ENCODE measurements around the gene FBXL5. TPM values are rescaled to one million over a fixed set of nuclear protein-coding genes. Genes with fewer than 3 reads are reported as not detected.
"Not testable (repeated sequence)": the region's sequence is repeated elsewhere in the genome, so short reads cannot be mapped to it uniquely, and the experiment has no call there.

Gene FBXL5
- total RNA-seq, 3 donors from 2014 or later (not counting 1 experiment from before 2014, with no cell fraction given), result 80.2 to 111 (median 92.8) TPM

DNA sequence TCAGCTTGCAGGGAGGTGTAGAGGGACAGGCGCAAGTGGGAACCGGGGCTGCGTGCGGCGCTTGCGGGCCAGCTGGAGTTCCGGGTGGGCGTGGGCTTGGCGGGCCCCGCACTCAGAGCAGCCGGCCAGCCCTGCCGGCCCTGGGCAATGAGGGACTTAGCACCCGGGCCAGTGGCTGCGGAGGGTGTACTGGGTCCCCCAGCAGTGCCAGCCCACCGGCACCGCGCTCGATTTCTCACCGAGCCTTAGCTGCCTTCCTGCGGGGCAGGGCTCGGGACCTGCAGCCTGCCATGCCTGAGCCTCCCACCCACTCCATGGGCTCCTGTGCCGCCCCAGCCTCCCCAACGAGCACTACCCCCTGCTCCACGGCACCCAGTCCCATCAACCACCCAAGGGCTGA lies 40.3 kb downstream of the FBXL5 start:
- peaks cover 32% of the 10 kb centered on the region for H3K36me3 Mint-ChIP-seq
- H3K4me3 ChIP-seq (ENCODE audit: low read length); DNase-seq; intact Hi-C loops (cut with micrococcal nuclease); H3K4me3 Mint-ChIP-seq; H3K27ac ChIP-seq (ENCODE audit: low read length); H3K9me3 ChIP-seq (ENCODE audit: control insufficient read depth, insufficient read depth, low read length); H3K4me1 ChIP-seq (ENCODE audit: control insufficient read depth, insufficient read depth, low read length); H3K27me3 ChIP-seq (ENCODE audit: control insufficient read depth, insufficient read depth, low read length); H3K27me3 Mint-ChIP-seq (ENCODE audit: low read depth in 2 of 2); ATAC-seq; H3K27ac Mint-ChIP-seq; H3K9me3 Mint-ChIP-seq: not testable (repeated sequence)
- WGBS (ENCODE audit: insufficient coverage), result 94% methylated on average over 20 of the region's 24 CpGs
- peaks cover 17% of the 10 kb centered on the region for H3K36me3 ChIP-seq (ENCODE audit: control insufficient read depth, insufficient read depth, low read length)
- peaks cover 42% of the 10 kb centered on the region in 2 donors for H3K4me1 Mint-ChIP-seq

DNA sequence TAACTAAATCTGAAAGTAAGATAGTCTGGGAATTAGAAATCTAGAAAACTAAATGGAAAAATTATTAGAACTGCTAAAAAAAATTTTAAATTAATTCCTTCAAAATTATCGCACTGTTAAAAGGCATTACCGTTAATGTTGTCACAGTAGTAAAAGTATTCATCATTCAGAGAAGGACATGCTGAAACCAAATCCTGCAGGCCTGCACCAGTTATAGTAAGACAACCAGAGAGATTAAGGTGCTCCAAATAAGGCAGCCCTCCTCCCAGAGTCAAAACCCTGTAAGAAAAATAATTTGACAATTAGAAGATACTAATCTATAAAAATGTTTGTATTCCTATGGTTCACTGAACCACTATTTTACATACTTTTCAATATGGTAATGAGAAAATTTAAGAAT lies 43.0 kb downstream of the FBXL5 start:
- H3K9me3 Mint-ChIP-seq, result no peaks in the 10 kb centered on the region

DNA sequence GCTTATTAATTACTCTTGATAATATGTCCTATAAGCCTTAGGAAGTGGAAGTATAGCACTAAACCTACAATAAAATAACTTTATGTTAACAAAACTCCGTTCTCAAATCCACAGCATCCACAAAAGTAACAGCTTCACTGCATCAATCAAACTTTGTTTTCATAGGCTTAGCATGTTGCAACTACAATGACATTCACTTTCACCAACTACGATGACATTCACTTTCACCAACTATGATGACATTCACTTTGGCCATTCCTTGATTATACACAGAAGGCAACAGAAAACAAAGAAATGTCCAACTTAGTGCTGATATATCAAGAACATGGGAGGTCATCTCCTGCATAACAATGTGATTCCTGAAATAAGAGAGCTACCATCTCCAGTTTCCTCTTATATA lies 44.3 kb downstream of the FBXL5 start:
- no peaks in the 10 kb centered on the region for H3K27me3 ChIP-seq (ENCODE audit: control insufficient read depth, insufficient read depth, low read length)
- TF ChIP-seq, protein P1, sequence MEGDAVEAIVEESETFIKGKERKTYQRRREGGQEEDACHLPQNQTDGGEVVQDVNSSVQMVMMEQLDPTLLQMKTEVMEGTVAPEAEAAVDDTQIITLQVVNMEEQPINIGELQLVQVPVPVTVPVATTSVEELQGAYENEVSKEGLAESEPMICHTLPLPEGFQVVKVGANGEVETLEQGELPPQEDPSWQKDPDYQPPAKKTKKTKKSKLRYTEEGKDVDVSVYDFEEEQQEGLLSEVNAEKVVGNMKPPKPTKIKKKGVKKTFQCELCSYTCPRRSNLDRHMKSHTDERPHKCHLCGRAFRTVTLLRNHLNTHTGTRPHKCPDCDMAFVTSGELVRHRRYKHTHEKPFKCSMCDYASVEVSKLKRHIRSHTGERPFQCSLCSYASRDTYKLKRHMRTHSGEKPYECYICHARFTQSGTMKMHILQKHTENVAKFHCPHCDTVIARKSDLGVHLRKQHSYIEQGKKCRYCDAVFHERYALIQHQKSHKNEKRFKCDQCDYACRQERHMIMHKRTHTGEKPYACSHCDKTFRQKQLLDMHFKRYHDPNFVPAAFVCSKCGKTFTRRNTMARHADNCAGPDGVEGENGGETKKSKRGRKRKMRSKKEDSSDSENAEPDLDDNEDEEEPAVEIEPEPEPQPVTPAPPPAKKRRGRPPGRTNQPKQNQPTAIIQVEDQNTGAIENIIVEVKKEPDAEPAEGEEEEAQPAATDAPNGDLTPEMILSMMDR (IDR thresholded peaks at IDR 0.05), result no peak
- WGBS (ENCODE audit: insufficient coverage), result 91% methylated on average over 2 of the region's 2 CpGs
- H3K27ac Mint-ChIP-seq, result no peak overlapping the region
- no peak overlapping the region for H3K4me3 Mint-ChIP-seq
- H3K9me3 Mint-ChIP-seq, result no peaks in the 10 kb centered on the region
- DNase-seq (no peak), ATAC-seq (no peak)
- H3K27ac ChIP-seq (ENCODE audit: low read length), result no peak overlapping the region
- no peaks in the 10 kb centered on the region for H3K4me1 ChIP-seq (ENCODE audit: control insufficient read depth, insufficient read depth, low read length)
- peaks cover 22 to 34% of the 10 kb centered on the region in 2 donors for H3K4me1 Mint-ChIP-seq
- H3K4me3 ChIP-seq (ENCODE audit: low read length), result no peak overlapping the region
- peaks cover 6% of the 10 kb centered on the region for H3K36me3 Mint-ChIP-seq
- peaks cover 13% of the 10 kb centered on the region for H3K36me3 ChIP-seq (ENCODE audit: control insufficient read depth, insufficient read depth, low read length)
- intact Hi-C loops (cut with micrococcal nuclease), result no loop called here
- no peaks in the 10 kb centered on the region for H3K9me3 ChIP-seq (ENCODE audit: control insufficient read depth, insufficient read depth, low read length)
- no peaks in the 10 kb centered on the region for H3K27me3 Mint-ChIP-seq (ENCODE audit: low read depth in 2 of 2)

More for the DNA sequence above, 43.0 kb downstream of the FBXL5 start:
- 100% methylated on average over 1 of the region's 2 CpGs for WGBS (ENCODE audit: insufficient coverage)
- H3K36me3 ChIP-seq (ENCODE audit: control insufficient read depth, insufficient read depth, low read length), result peaks cover 17% of the 10 kb centered on the region
- no peak overlapping the region for H3K4me3 ChIP-seq (ENCODE audit: low read length)
- H3K27ac Mint-ChIP-seq, result peak overlapping the region in 1 of 2 donors; percentile 68
- H3K4me1 ChIP-seq (ENCODE audit: control insufficient read depth, insufficient read depth, low read length), result no peaks in the 10 kb centered on the region
- peaks cover 12% of the 10 kb centered on the region for H3K36me3 Mint-ChIP-seq
- intact Hi-C loops (cut with micrococcal nuclease), result no loop called here
- no peak for ATAC-seq
- no peaks in the 10 kb centered on the region for H3K27me3 Mint-ChIP-seq (ENCODE audit: low read depth in 2 of 2)
- H3K9me3 ChIP-seq (ENCODE audit: control insufficient read depth, insufficient read depth, low read length), result no peaks in the 10 kb centered on the region
- H3K27me3 ChIP-seq (ENCODE audit: control insufficient read depth, insufficient read depth, low read length), result no peaks in the 10 kb centered on the region
- H3K4me1 Mint-ChIP-seq, result peaks cover 30 to 41% of the 10 kb centered on the region in 2 donors
- TF ChIP-seq, protein P1 (IDR thresholded peaks at IDR 0.05), result no peak
- no peak overlapping the region for H3K4me3 Mint-ChIP-seq
- no peak for DNase-seq
- no peak overlapping the region for H3K27ac ChIP-seq (ENCODE audit: low read length)

DNA sequence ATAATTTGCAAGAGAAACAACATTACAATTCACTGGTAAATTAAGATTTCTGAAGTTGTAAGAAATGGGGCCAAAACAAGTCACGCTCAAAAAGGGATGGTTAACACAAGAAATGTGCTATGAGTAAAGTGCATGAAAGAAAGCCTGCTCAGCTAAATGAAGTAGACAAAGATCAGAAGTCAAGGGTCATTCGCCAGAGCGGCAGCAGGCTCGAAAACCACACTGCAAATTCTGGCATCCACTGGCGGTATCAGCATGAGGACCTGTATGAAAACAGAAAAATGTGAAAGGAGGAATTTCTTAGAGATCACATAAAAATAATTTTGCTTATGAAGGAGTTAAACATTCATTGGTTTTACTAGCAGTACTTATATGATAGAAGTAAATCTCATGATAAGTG lies 49.6 kb downstream of the FBXL5 start:
- Mint-ChIP-seq H3K36me3 (no peaks in the 10 kb centered on the region), H3K27ac (no peak overlapping the region), H3K27me3 (ENCODE audit: low read depth in 2 of 2) (no peaks in the 10 kb centered on the region), H3K4me3 (no peak overlapping the region), H3K4me1 (peaks cover 8 to 14% of the 10 kb centered on the region in 2 donors), H3K9me3 (no peaks in the 10 kb centered on the region)
- WGBS (ENCODE audit: insufficient coverage), result 93% methylated on average over 5 of the region's 5 CpGs
- Histone ChIP-seq H3K27me3 (ENCODE audit: control insufficient read depth, insufficient read depth, low read length) (no peaks in the 10 kb centered on the region), H3K4me1 (ENCODE audit: control insufficient read depth, insufficient read depth, low read length) (no peaks in the 10 kb centered on the region), H3K36me3 (ENCODE audit: control insufficient read depth, insufficient read depth, low read length) (peaks cover 21% of the 10 kb centered on the region), H3K27ac (ENCODE audit: low read length) (no peak overlapping the region), H3K9me3 (ENCODE audit: control insufficient read depth, insufficient read depth, low read length) (no peaks in the 10 kb centered on the region), H3K4me3 (ENCODE audit: low read length) (no peak overlapping the region)
- DNase-seq, result no peak
- TF ChIP-seq, protein P1 (IDR thresholded peaks at IDR 0.05), result no peak
- intact Hi-C loops (cut with micrococcal nuclease), result no loop called here
- ATAC-seq, result no peak

Data from natural killer cell (primary cell).